IMR-90 (cell line): ENCODE measurements around the gene PCBP3. TPM values are rescaled to one million over a fixed set of nuclear protein-coding genes. Genes with fewer than 3 reads are reported as not detected.

ENCODE experiments used
- ATAC-seq: fragments of 200-7000 bp; cut with Tn5 transposase; 2 replicates; pipeline ENCODE4 v1.9.1; 2020; ENCODE audit warnings: low read depth, mild to moderate bottlenecking, moderate library complexity
- BruUV-seq: library from RNA; stranded (reverse); fragments of 400-500 nt; replicated peaks from 2 replicates; lab custom pipeline; 2021; lab: Mats Ljungman, UMichigan
- CTCF ChIA-PET: fragments of 300-600 bp; formaldehyde crosslinking; extraction: SDS; loops from one replicate; lab custom pipeline; 2021; ENCODE audit warnings: antibody characterized with exemption; lab: Yijun Ruan, JAX
- POLR2A ChIA-PET: fragments of 300-600 bp; sonication (Branson Sonifier 250); formaldehyde crosslinking; loops from one replicate; lab custom pipeline; 2022; ENCODE audit warnings: antibody characterized with exemption; ENCODE audit not compliant: unreplicated experiment; lab: Charles Lee
- DNase-seq: peaks from one replicate; pipeline ENCODE4 v3.0.0; 2013
- H2AFZ ChIP-seq: replicated peaks from 2 replicates; pipeline ENCODE3; 2013; ENCODE audit warnings: low read length, mild to moderate bottlenecking; ENCODE audit not compliant: poor library complexity
- H2AK5ac ChIP-seq: 2 replicates; pipeline ENCODE4 v1.6.1; 2013; ENCODE audit warnings: low read depth, low read length, inconsistent platforms
- H2AK9ac ChIP-seq: replicated peaks from 2 replicates; pipeline ENCODE3; 2013; ENCODE audit warnings: mild to moderate bottlenecking, low read depth, low read length, moderate library complexity; ENCODE audit not compliant: poor library complexity
- H2BK120ac ChIP-seq: 2 replicates; pipeline ENCODE4 v1.6.1; 2013; ENCODE audit warnings: low read depth, low read length, inconsistent platforms
- H2BK15ac ChIP-seq: 3 replicates; pipeline ENCODE4 v1.6.1; 2013; ENCODE audit warnings: low read depth, low read length, inconsistent platforms
- H2BK20ac ChIP-seq: 2 replicates; pipeline ENCODE4 v1.6.1; 2013; ENCODE audit warnings: low read depth, mild to moderate bottlenecking, inconsistent platforms, low read length, moderate library complexity
- H2BK5ac ChIP-seq: 2 replicates; pipeline ENCODE4 v1.6.1; 2013; ENCODE audit warnings: mild to moderate bottlenecking, low read depth, low read length, inconsistent platforms; ENCODE audit not compliant: poor library complexity, severe bottlenecking
- H3K14ac ChIP-seq: replicated peaks from 2 replicates; pipeline ENCODE4 v1.6.1; 2013; ENCODE audit warnings: low read depth, low read length, inconsistent platforms
- H3K18ac ChIP-seq: 2 replicates; pipeline ENCODE4 v1.6.1; 2013; ENCODE audit warnings: low read depth, low read length, control low read depth
- H3K23ac ChIP-seq: 2 replicates; pipeline ENCODE4 v1.6.1; 2013; ENCODE audit warnings: low read depth, low read length, inconsistent platforms
- H3K27ac ChIP-seq: 2 replicates; pipeline ENCODE4 v1.5.1; 2013; ENCODE audit warnings: mild to moderate bottlenecking, control low read depth, low read length; ENCODE audit not compliant: insufficient read depth
- H3K27me3 ChIP-seq: 2 replicates; pipeline ENCODE4 v1.6.1; 2013; ENCODE audit warnings: low read length; ENCODE audit not compliant: control insufficient read depth, insufficient read depth
- H3K36me3 ChIP-seq: 2 replicates; pipeline ENCODE4 v1.6.1; 2013; ENCODE audit warnings: low read length, mixed read lengths; ENCODE audit not compliant: control insufficient read depth, insufficient read depth
- H3K4ac ChIP-seq: 2 replicates; pipeline ENCODE4 v1.6.1; 2013; ENCODE audit warnings: low read depth, low read length, inconsistent platforms
- H3K4me1 ChIP-seq: 2 replicates; pipeline ENCODE4 v1.6.1; 2013; ENCODE audit warnings: low read length, mixed read lengths; ENCODE audit not compliant: control insufficient read depth, insufficient read depth
- H3K4me2 ChIP-seq: 2 replicates; pipeline ENCODE4 v1.6.1; 2013; ENCODE audit warnings: low read depth, mild to moderate bottlenecking, control low read depth, low read length, moderate library complexity
- H3K4me3 ChIP-seq: 2 replicates; pipeline ENCODE4 v1.5.1; 2013; ENCODE audit warnings: low read depth, mild to moderate bottlenecking, control low read depth, low read length, moderate library complexity; ENCODE audit not compliant: insufficient read depth
- H3K56ac ChIP-seq: 2 replicates; pipeline ENCODE4 v1.6.1; 2013; ENCODE audit warnings: low read length, inconsistent platforms; ENCODE audit not compliant: insufficient read depth; ENCODE audit errors: extremely low read depth
- H3K79me1 ChIP-seq, 2 experiments: 2 replicates each; pipeline ENCODE4 v1.6.1; 2013; ENCODE audit warnings: low read length in 2 of 2, inconsistent platforms in 1 of 2, low read depth in 1 of 2
- H3K9ac ChIP-seq: 2 replicates; pipeline ENCODE4 v1.6.1; 2013; ENCODE audit warnings: low read depth, low read length, control low read depth
- H3K9me1 ChIP-seq: 2 replicates; pipeline ENCODE4 v1.6.1; 2013; ENCODE audit warnings: low read length, inconsistent platforms; ENCODE audit not compliant: insufficient read depth
- H3K9me3 ChIP-seq: 2 replicates; pipeline ENCODE4 v1.6.1; 2013; ENCODE audit warnings: low read length; ENCODE audit not compliant: control insufficient read depth, insufficient read depth
- H4K20me1 ChIP-seq: 2 replicates; pipeline ENCODE4 v1.6.1; 2013; ENCODE audit warnings: low read length, inconsistent platforms; ENCODE audit not compliant: insufficient read depth
- H4K5ac ChIP-seq: 2 replicates; pipeline ENCODE4 v1.6.1; 2013; ENCODE audit warnings: mild to moderate bottlenecking, low read depth, low read length, control low read depth
- H4K8ac ChIP-seq, 2 experiments: 2 replicates each; pipeline ENCODE4 v1.6.1; 2013; ENCODE audit warnings: low read depth in 2 of 2, low read length in 2 of 2, control low read depth in 1 of 2, inconsistent platforms in 1 of 2
- H4K91ac ChIP-seq: 2 replicates; pipeline ENCODE4 v1.6.1; 2013; ENCODE audit warnings: low read depth, low read length, inconsistent platforms; ENCODE audit not compliant: insufficient read depth
- BHLHE40 ChIP-seq: fragments of 150-350 bp; IDR thresholded peaks from 2 replicates; pipeline ENCODE4 v1.6.1; 2016; ENCODE audit warnings: mild to moderate bottlenecking, low read depth, low read length
- CEBPB ChIP-seq: IDR thresholded peaks from 2 replicates; pipeline ENCODE4 v1.6.1; 2012; ENCODE audit warnings: low read depth, low read length, improper control_type of control experiment
- ELK1 ChIP-seq: fragments of 150-350 bp; IDR thresholded peaks from 2 replicates; pipeline ENCODE4 v1.6.1; 2016; ENCODE audit warnings: low read depth, mild to moderate bottlenecking, low read length, moderate library complexity, borderline replicate concordance
- MAFK ChIP-seq: IDR thresholded peaks from 2 replicates; pipeline ENCODE4 v1.6.1; 2012; ENCODE audit warnings: low read depth, low read length, improper control_type of control experiment
- MAZ ChIP-seq: IDR thresholded peaks from 2 replicates; pipeline ENCODE4 v1.6.1; 2012; ENCODE audit warnings: low read depth, mild to moderate bottlenecking, low read length, improper control_type of control experiment, moderate library complexity, borderline replicate concordance
- MXI1 ChIP-seq: IDR thresholded peaks from 2 replicates; pipeline ENCODE4 v1.6.1; 2012; ENCODE audit warnings: low read depth, mild to moderate bottlenecking, low read length, moderate library complexity, borderline replicate concordance
- NFE2L2 ChIP-seq: fragments of 150-350 bp; IDR thresholded peaks from 2 replicates; pipeline ENCODE4 v1.6.1; 2016; ENCODE audit warnings: low read depth, mild to moderate bottlenecking, low read length
- RCOR1 ChIP-seq: IDR thresholded peaks from 2 replicates; pipeline ENCODE4 v1.6.1; 2012; ENCODE audit warnings: mild to moderate bottlenecking, low read length, improper control_type of control experiment; ENCODE audit not compliant: insufficient replicate concordance
- RFX5 ChIP-seq: IDR thresholded peaks from 2 replicates; pipeline ENCODE4 v1.8.0; 2012; ENCODE audit warnings: low read depth, mild to moderate bottlenecking, low read length, moderate library complexity
- SMC3 ChIP-seq: fragments of 150-350 bp; IDR thresholded peaks from 2 replicates; pipeline ENCODE4 v1.6.1; 2016; ENCODE audit warnings: low read depth, mild to moderate bottlenecking, antibody characterized with exemption, low read length, moderate library complexity
- WGBS, 2 experiments: methylation state at CpG; one replicate each; pipeline versions ENCODE4 v1.1.5 to v1.1.7; 2013; ENCODE audit warnings: missing lambda C conversion rate in 2 of 2; ENCODE audit not compliant: insufficient read length in 1 of 2; ENCODE audit errors: extremely low coverage in 2 of 2; 5-methylcytosine and 5-hydroxymethylcytosine counted together
- dilution Hi-C: fragments of 300-500 bp; cut with HindIII; formaldehyde crosslinking; loops from one replicate; pipeline ENCODE4 v1.14.3; 2018; ENCODE audit warnings: low sequenced_read_pairs; ENCODE audit not compliant: unreplicated experiment
- in situ Hi-C: fragments of 300-500 bp; cut with MboI; formaldehyde crosslinking; loops from 3 replicates; pipeline ENCODE4 v1.14.3; 2019; ENCODE audit warnings: low sequenced_read_pairs, inconsistent platforms, mixed read lengths
- intact Hi-C: fragments of 100-400 bp; cut with micrococcal nuclease; formaldehyde crosslinking; loops from 2 replicates; pipeline ENCODE4 v1.10.0; 2022
- polyA plus RNA-seq, 3 experiments: library from polyadenylated mRNA; depleted of rRNA; stranded (reverse); fragments of >200 nt; gene quantifications; 2 replicates each; pipeline ENCODE4 v1.2.3, GENCODE V29; 2012; ENCODE audit warnings: low replicate concordance in 1 of 3
- total RNA-seq: library from RNA; depleted of rRNA; stranded (reverse); fragments of >200 nt; gene quantifications from 2 replicates; pipeline ENCODE4 v1.2.3, GENCODE V29; 2012

PCBP3 gene
- total and polyA plus RNA-seq, 2 of the 4 experiments (the other 2 are of a cell fraction) = 2.9 to 3.9 TPM

GRCh38 chr21:45830720-45831366 is 187.3 kb downstream of the PCBP3 start:
- no peak overlapping the region for H4K5ac ChIP-seq
- no TSS peak for BruUV-seq
- intact Hi-C loops = no loop called here

More at GRCh38 chr21:45830720-45831366, 187.3 kb downstream of the PCBP3 start:
- no peak overlapping the region for H2BK120ac ChIP-seq
- H3K9me3 ChIP-seq = no peaks in the 10 kb centered on the region
- no peak overlapping the region for H3K9ac ChIP-seq
- DNase-seq (no peak), ATAC-seq (no peak)
- no peaks in the 10 kb centered on the region for H3K27me3 ChIP-seq
- H3K4me1 ChIP-seq = peaks cover 5% of the 10 kb centered on the region; the same call in 1 of the 2 replicates
- H4K8ac ChIP-seq = no peak overlapping the region
- TF ChIP-seq BHLHE40 (no peak), MXI1 (no peak), NFE2L2 (no peak), MAZ (no peak), RFX5 (no peak), RCOR1 (no peak), SMC3 (no peak), MAFK (no peak), ELK1 (no peak), CEBPB (no peak)
- no peak overlapping the region for H2AK9ac ChIP-seq
- H3K4ac ChIP-seq = no peak overlapping the region
- H3K4me2 ChIP-seq = no peak overlapping the region
- ChIA-PET CTCF (no interaction called here), POLR2A (no interaction called here)
- no peak overlapping the region for H2BK20ac ChIP-seq
- no peak overlapping the region for H3K14ac ChIP-seq
- H2BK5ac ChIP-seq = no peak overlapping the region
- H3K27ac ChIP-seq = no peak overlapping the region
- H3K79me1 ChIP-seq = no peaks in the 10 kb centered on the region
- H2AFZ ChIP-seq = no peak overlapping the region
- H3K36me3 ChIP-seq = no peaks in the 10 kb centered on the region; the same call in 1 of the 2 replicates
- H3K23ac ChIP-seq = no peak overlapping the region
- H3K18ac ChIP-seq = no peak overlapping the region
- 93% methylated on average over 2 of the region's 21 CpGs; no CpG with 5 or more reads in 1 of the 2 experiments for WGBS, 2 experiments
- no peak overlapping the region for H3K56ac ChIP-seq
- in situ Hi-C loops (no loop called here), dilution Hi-C loops (no loop called here)
- H3K9me1 ChIP-seq = no peaks in the 10 kb centered on the region
- H3K4me3 ChIP-seq = no peak overlapping the region
- H2BK15ac ChIP-seq = no peak overlapping the region
- H4K91ac ChIP-seq = no peak overlapping the region
- 0 out of 2 replicates have a peak overlapping the region, but pooled peaks have one; percentile 8 for H2AK5ac ChIP-seq
- no peaks in the 10 kb centered on the region for H4K20me1 ChIP-seq
